ENCODE data around the gene NYAP2.

Gene NYAP2

GRCh38 chr2:225399504-225399903, at the start of gene NYAP2:
TSS of gene NYAP2 (plus strand) at chr2:225399710. CDS start at chr2:225408881, 9,171 bp downstream.
- TF ChIP-seq, protein P1, sequence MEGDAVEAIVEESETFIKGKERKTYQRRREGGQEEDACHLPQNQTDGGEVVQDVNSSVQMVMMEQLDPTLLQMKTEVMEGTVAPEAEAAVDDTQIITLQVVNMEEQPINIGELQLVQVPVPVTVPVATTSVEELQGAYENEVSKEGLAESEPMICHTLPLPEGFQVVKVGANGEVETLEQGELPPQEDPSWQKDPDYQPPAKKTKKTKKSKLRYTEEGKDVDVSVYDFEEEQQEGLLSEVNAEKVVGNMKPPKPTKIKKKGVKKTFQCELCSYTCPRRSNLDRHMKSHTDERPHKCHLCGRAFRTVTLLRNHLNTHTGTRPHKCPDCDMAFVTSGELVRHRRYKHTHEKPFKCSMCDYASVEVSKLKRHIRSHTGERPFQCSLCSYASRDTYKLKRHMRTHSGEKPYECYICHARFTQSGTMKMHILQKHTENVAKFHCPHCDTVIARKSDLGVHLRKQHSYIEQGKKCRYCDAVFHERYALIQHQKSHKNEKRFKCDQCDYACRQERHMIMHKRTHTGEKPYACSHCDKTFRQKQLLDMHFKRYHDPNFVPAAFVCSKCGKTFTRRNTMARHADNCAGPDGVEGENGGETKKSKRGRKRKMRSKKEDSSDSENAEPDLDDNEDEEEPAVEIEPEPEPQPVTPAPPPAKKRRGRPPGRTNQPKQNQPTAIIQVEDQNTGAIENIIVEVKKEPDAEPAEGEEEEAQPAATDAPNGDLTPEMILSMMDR (IDR thresholded peaks at IDR 0.05; ENCODE audit: insufficient read depth, low read depth, low read length, missing control alignments), result no peak
- no peak within 1 kb of the TSS for H3K4me3 ChIP-seq (ENCODE audit: low read length)
- DNase-seq (ENCODE audit: low read depth), result no peak

- TF ChIP-seq, protein P1 (IDR thresholded peaks at IDR 0.05; ENCODE audit: insufficient read depth, low read depth, low read length, missing control alignments), result no peak
- H3K4me3 ChIP-seq (ENCODE audit: low read length), result no peak overlapping the region
- DNase-seq (ENCODE audit: low read depth), result no peak
Observed at GRCh38 chr2:225353579-225354085, 45.9 kb upstream of the NYAP2 start.

- peak; percentile 23 for DNase-seq (ENCODE audit: low read depth)
- H3K4me3 ChIP-seq (ENCODE audit: low read length), result no peak overlapping the region
- TF ChIP-seq, protein P1 (IDR thresholded peaks at IDR 0.05; ENCODE audit: insufficient read depth, low read depth, low read length, missing control alignments), result no peak
Observed at GRCh38 chr2:225354281-225354774, 45.2 kb upstream of the NYAP2 start.

- TF ChIP-seq, protein P1 (IDR thresholded peaks at IDR 0.05; ENCODE audit: insufficient read depth, low read depth, low read length, missing control alignments), result no peak
- DNase-seq (ENCODE audit: low read depth), result no peak
- H3K4me3 ChIP-seq (ENCODE audit: low read length), result no peak overlapping the region
Observed at GRCh38 chr2:225355788-225356187, 43.7 kb upstream of the NYAP2 start.

DNA sequence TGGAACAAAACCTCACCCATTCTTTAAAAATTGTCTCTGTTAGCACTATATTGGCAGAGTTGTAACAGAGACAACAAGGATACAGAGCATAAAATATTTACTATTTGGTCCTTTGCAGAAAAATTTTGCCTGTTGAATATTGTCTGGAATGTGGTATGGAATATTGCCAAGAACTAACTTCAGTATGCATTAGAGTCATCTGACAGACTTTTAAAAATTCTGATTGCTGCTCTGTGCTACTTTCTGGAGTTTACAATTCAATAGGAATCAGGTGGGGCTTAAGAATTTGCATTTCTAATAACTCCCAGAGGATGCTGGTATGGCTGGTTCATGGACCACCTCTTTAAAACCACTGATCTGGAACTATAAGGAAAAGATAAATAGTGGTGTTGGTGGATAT, 32.8 kb upstream of the NYAP2 start:
- DNase-seq (ENCODE audit: low read depth), result no peak
- TF ChIP-seq, protein P1 (IDR thresholded peaks at IDR 0.05; ENCODE audit: insufficient read depth, low read depth, low read length, missing control alignments), result no peak
- no peak overlapping the region for H3K4me3 ChIP-seq (ENCODE audit: low read length)

DNA sequence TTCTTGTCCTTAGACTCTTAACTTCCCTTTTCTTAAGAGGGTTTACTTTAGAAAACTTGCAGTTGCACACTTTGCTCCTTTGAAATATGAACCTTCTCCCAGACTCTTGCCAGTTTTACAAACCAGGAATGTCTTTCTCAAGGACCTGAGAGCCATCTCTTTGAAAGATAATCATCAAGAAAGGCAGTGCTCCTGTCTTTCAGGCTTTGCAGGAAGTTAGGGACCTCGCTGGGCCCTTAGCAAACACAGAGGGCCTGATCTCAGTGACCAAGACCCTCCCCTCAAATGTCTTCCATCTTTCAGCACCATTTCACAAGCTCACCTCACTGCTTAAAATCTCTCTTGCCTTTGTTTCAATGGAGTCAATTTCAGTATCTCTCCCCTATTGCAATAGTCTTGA, 32.0 kb upstream of the NYAP2 start:
- TF ChIP-seq, protein P1 (IDR thresholded peaks at IDR 0.05; ENCODE audit: insufficient read depth, low read depth, low read length, missing control alignments), result no peak
- DNase-seq (ENCODE audit: low read depth), result no peak
- H3K4me3 ChIP-seq (ENCODE audit: low read length), result no peak overlapping the region

- DNase-seq (ENCODE audit: low read depth), result no peak
- TF ChIP-seq, protein P1 (IDR thresholded peaks at IDR 0.05; ENCODE audit: insufficient read depth, low read depth, low read length, missing control alignments), result no peak
- no peak overlapping the region for H3K4me3 ChIP-seq (ENCODE audit: low read length)
Observed at GRCh38 chr2:225378984-225379383, 20.5 kb upstream of the NYAP2 start.
